ENCODE results near the gene HAS3.
"Not testable (repeated sequence)": the region's sequence is repeated elsewhere in the genome, so short reads cannot be mapped to it uniquely, and the experiment has no call there.

The HAS3 gene

GRCh38 chr16:69126221-69126620, 20.8 kb downstream of the HAS3 start:
- TF ChIP-seq CTCF (conservative IDR thresholded peaks at IDR 0.05) (no peak), ZFX (IDR thresholded peaks at IDR 0.05) (no peak)
- no peak overlapping the region for H3K27ac ChIP-seq

GRCh38 chr16:69126801-69127200, 21.3 kb downstream of the HAS3 start:
- not testable (repeated sequence) for H3K27ac ChIP-seq

- H3K27ac ChIP-seq: no peak overlapping the region
- TF ChIP-seq CTCF (conservative IDR thresholded peaks at IDR 0.05): no peak
- TF ChIP-seq ZFX (IDR thresholded peaks at IDR 0.05): no peak
Observed at GRCh38 chr16:69127966-69128510, 22.6 kb downstream of the HAS3 start.

- H3K27ac ChIP-seq: no peak overlapping the region
- TF ChIP-seq CTCF (conservative IDR thresholded peaks at IDR 0.05) (no peak), ZFX (IDR thresholded peaks at IDR 0.05) (no peak)
Observed at GRCh38 chr16:69130461-69130860, 25.0 kb downstream of the HAS3 start.

- no peak for TF ChIP-seq CTCF (conservative IDR thresholded peaks at IDR 0.05)
- TF ChIP-seq ZFX (IDR thresholded peaks at IDR 0.05): no peak
- peak overlapping the region; percentile 96 for H3K27ac ChIP-seq
Observed at GRCh38 chr16:69131167-69131838, 25.9 kb downstream of the HAS3 start.

- H3K27ac ChIP-seq: peak overlapping the region; percentile 96
- TF ChIP-seq CTCF (conservative IDR thresholded peaks at IDR 0.05) (no peak), ZFX (IDR thresholded peaks at IDR 0.05) (no peak)
Observed at GRCh38 chr16:69131839-69132423, 26.5 kb downstream of the HAS3 start.

GRCh38 chr16:69132424-69133252, 27.2 kb downstream of the HAS3 start, which contains the start of the genes CHTF8 and UTP4:
CHTF8 (minus strand) TSS chr16:69132588; CDS start chr16:69121458, 11,130 bp downstream.
UTP4 (plus strand) TSS chr16:69132649; CDS start chr16:69133460, 811 bp downstream.
- H3K27ac ChIP-seq: peak within 1 kb of the TSS; percentile 96
- TF ChIP-seq CTCF (conservative IDR thresholded peaks at IDR 0.05) (no peak), ZFX (IDR thresholded peaks at IDR 0.05) (no peak)
